Uterus (tissue), 2 donors: ENCODE measurements around the gene CHN2.

Experiments
- POLR2A ChIP-seq, 2 donors: fragments of 450-650 bp; IDR thresholded peaks; one replicate each; pipeline ENCODE4 v1.6.1; 2016; ENCODE audit warnings: antibody characterized with exemption in 2 of 2, mild to moderate bottlenecking in 1 of 2, moderate library complexity in 1 of 2
- TF ChIP-seq, protein P1 (sequence below), 4 experiments: fragments of 200-600 bp in 2 of 4; fragments of 450-650 bp in 2 of 4; sonication (generic) in 2 of 4; IDR thresholded peaks; one replicate each; pipeline ENCODE4 v1.5.1; 2016 to 2019; ENCODE audit warnings: antibody characterized with exemption in 4 of 4, mild to moderate bottlenecking in 2 of 4, moderate library complexity in 1 of 4

DNA sequence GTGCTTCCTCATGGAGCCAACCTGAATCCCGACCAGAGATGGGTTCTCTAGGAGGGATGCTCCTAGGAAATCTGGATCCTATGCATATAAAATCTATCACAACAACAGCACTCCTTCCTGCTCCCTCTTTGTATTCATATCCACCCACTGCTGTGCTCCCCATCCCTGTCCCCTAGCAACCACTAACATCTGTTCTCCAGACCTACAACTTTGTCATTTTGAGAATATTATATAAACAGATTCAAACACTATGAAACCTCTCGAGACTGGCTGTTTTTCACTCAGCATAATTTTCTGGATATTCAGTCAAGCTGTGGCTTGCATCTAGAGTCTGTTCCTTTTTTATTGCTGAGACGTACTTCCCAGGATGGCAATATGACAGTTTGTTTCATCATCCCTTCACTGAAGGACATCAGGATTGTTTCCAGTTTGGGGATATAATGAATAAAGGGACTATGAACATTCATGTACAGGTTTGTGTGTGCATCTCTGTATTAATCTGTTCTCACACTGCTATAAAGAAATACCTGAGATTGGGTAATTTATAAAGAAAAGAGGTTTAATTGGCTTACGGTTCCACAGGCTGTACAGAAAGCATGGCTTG is 333.0 kb downstream of the CHN2 start:
- TF ChIP-seq POLR2A (IDR thresholded peaks at IDR 0.05): no peak
- TF ChIP-seq, protein P1, sequence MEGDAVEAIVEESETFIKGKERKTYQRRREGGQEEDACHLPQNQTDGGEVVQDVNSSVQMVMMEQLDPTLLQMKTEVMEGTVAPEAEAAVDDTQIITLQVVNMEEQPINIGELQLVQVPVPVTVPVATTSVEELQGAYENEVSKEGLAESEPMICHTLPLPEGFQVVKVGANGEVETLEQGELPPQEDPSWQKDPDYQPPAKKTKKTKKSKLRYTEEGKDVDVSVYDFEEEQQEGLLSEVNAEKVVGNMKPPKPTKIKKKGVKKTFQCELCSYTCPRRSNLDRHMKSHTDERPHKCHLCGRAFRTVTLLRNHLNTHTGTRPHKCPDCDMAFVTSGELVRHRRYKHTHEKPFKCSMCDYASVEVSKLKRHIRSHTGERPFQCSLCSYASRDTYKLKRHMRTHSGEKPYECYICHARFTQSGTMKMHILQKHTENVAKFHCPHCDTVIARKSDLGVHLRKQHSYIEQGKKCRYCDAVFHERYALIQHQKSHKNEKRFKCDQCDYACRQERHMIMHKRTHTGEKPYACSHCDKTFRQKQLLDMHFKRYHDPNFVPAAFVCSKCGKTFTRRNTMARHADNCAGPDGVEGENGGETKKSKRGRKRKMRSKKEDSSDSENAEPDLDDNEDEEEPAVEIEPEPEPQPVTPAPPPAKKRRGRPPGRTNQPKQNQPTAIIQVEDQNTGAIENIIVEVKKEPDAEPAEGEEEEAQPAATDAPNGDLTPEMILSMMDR (IDR thresholded peaks at IDR 0.05): no peak
